SH-SY5Y (cell line): ENCODE results near the gene AP5S1.

ENCODE experiments used
- GATA2 ChIP-seq: IDR thresholded peaks from 2 replicates; pipeline ENCODE4 v1.6.1; 2011; ENCODE audit warnings: mild to moderate bottlenecking, low read depth, low read length
- GATA3 ChIP-seq: IDR thresholded peaks from 2 replicates; pipeline ENCODE4 v1.6.1; 2011; ENCODE audit warnings: low read depth, mild to moderate bottlenecking, low read length, moderate library complexity

The AP5S1 gene, protein sequence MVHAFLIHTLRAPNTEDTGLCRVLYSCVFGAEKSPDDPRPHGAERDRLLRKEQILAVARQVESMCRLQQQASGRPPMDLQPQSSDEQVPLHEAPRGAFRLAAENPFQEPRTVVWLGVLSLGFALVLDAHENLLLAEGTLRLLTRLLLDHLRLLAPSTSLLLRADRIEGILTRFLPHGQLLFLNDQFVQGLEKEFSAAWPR

GRCh38 chr20:3820048-3820900, at the start of gene AP5S1:
AP5S1 (plus strand) TSS chr20:3820547; CDS start chr20:3822118, 1,571 bp downstream.
- TF ChIP-seq GATA3, result no peak
- no peak for TF ChIP-seq GATA2

- no peak for TF ChIP-seq GATA3
- no peak for TF ChIP-seq GATA2
These were observed 48.7 kb upstream of the AP5S1 start for GRCh38 chr20:3771552-3772058.

GRCh38 chr20:3775457-3776108, 44.8 kb upstream of the AP5S1 start:
- TF ChIP-seq GATA3 (no peak), GATA2 (no peak)

DNA sequence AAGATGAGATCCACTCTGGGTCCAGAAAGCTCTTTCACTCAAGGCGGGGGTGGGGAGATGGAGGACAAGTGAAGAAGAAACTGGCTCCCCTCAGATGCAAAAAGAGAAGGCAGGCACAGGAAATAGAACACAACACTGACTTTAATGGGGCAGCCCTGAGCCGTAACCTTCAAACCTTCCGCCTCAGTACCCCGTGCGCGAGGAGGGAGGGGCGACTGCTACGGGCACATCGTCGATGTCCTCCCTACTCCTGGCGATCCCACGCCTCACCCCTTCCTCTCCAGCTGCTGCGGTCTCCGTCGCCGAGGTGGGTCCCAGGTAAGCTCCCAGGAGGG, 43.0 kb upstream of the AP5S1 start:
- no peak for TF ChIP-seq GATA3
- no peak for TF ChIP-seq GATA2

GRCh38 chr20:3777716-3778629, 42.4 kb upstream of the AP5S1 start:
- TF ChIP-seq GATA3, result no peak
- TF ChIP-seq GATA2, result no peak

DNA sequence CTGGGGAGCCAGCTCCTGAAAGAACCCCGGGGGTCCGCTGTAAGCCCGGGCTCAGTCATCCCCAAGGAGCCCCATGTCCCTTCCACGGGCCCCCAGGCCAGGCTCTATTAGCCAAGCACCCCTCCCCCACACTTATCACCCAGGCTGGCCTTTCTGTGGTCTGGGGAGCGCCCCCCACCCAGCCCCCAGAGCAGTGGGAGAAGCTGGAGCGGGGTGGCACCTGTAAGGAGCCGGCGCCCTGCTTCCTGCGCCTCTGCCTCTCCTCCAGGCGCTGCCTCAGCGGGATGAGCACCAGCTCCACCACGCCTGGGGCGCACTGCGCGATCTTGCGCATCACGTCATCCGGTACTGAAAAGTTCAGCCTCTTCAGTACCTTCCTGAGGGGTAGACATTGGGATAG, 41.4 kb upstream of the AP5S1 start:
- TF ChIP-seq GATA3, result no peak
- no peak for TF ChIP-seq GATA2

DNA sequence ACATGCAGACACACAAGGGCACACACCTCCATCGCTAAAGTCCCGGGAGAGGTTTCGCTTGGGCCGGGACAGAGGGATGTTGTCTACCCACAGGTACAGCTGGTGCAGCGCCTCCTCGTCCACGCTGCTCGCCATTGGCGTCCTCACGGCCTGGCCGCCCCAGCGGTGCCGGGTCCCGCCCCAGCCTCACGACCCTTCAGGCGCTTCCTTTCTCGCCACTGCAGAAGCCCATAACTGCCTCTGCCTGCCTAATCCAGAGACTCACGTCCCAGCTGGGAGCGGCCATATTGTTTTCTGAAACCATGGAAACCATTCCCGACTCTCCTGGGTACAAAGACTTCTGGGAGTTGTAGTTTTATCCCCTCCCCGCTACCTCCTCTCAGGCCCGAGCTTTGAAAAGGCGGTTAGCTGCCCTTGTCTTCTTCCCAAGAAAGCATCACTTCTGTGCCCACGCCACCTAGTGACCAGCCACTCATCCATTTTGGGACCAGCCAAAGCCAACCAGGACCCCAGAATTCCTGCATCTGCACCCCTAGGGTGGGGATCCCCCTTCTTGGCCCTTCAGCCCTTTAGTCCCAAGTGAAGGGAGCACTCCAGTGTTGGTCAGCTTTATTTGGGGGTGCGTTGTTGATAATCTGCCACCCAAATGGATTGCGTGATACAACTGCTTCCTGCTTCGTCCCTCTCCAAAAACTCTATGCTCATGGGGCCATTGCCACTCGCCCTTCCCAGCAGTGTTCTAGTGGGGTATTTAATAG, 39.0 kb upstream of the AP5S1 start, which contains the start of gene SPEF1:
TSS of gene SPEF1 (minus strand) at position 296 of the 758 bp plus-strand sequence. CDS start at position 135, 161 bp downstream.
- no peak for TF ChIP-seq GATA2
- no peak for TF ChIP-seq GATA3

DNA sequence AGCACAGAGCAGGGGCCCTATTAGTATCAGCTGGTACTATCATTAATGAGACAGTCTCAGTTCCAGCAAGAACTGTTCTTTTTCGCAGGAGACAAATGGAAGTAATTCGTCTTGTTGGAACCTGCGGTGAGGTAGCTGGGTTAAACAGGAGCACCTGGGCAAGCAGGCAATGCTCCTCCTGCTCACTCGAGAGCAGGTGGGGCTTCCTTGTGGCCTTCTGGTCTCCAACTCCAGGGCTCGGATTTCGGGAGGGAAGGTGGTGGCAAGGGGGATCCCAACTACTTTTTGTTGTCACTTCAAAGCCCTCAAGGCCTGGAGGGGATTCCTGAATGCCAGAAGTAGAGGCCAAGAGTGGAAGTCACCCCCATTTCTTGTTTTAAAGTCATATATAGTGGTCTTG, 37.8 kb upstream of the AP5S1 start:
- no peak for TF ChIP-seq GATA3
- TF ChIP-seq GATA2, result no peak

- TF ChIP-seq GATA2 (no peak), GATA3 (no peak)
These were observed 37.3 kb upstream of the AP5S1 start for GRCh38 chr20:3783068-3783489.

DNA sequence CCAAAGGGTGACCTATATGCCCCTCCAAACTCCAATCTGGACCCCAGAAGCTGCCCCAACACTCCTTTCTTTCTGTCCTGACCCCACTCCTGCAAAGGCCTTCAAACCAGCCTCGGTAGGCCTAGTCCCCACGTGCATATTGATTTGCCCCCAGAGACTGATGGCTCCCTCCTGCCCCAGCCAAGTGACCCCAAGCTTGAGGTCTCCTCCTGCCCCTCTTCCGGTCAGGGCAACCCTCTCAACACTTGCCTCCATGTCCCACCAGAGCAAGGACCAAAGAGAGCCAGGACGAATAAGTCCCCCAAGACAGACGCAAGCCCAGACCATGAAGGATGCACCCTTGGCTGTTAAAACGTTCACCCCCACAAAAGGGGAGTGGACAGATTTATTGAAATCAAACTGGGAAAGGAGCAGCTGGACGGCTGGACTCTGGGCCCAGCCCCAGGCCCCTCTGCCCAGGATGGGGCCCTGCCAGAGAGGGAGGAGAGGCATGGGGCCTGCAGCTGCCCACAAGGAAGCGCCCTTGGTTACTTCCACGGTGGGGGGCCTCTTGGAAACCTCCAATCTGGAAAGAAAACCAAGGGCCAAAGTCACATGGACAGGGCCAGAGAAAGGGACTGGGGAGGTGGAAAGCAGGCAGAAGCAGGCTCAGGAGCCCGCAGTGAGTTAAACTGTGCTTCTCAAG, 36.7 kb upstream of the AP5S1 start:
- TF ChIP-seq GATA2, result no peak
- TF ChIP-seq GATA3, result no peak

- TF ChIP-seq GATA3, result no peak
- TF ChIP-seq GATA2, result no peak
These were observed 36.0 kb upstream of the AP5S1 start for GRCh38 chr20:3784216-3784853.

- no peak for TF ChIP-seq GATA2
- TF ChIP-seq GATA3, result no peak
These were observed 35.5 kb upstream of the AP5S1 start for GRCh38 chr20:3784863-3785239.
